Eye (tissue), 1 donor: ENCODE data around the gene SPATS2L.

ENCODE experiments used
- DNase-seq: peaks from one replicate; pipeline ENCODE4 v3.0.0-alpha.2; 2015

SPATS2L gene

DNA sequence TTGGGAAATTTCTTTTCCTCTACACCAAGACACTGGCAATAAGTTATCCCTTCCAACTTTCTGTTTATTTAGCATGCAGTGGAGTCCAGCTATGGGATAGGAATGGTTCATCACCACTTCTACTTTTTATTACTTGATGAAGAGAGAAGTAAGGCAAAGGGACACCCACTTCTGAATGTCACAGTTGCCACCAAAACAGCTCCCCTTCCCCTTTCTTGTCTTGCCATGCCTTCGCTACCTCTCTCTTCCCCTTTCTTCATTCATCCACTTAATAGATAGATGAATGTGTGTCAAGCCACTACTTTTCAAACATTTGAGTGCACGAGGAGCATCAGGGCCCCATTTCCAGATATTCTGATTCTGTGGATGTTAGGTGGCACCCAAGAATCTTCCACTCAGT lies 143.8 kb downstream of the SPATS2L start:
- no peak for DNase-seq

DNA sequence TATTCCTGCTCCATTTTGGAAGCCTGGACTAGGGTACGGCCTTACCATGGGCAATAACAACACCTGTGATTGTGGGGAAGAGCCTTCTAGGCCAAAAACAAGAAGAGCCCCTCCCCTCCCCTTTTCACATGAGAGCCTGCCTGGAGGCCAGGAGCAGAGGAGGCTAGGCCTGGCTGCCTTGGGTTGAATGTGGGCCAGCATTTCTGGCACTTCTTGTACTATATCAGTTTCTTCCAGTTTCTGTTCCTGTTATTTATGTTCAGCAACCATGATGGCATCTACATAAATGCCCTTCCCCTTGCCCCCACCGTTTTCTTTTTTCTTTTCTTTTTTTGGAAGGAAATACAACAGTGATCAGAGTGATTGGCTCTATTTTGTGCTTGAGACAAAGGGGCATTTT lies 145.0 kb downstream of the SPATS2L start:
- no peak for DNase-seq

- no peak for DNase-seq
Observed at GRCh38 chr2:200452377-200452776, 145.9 kb downstream of the SPATS2L start.

DNA sequence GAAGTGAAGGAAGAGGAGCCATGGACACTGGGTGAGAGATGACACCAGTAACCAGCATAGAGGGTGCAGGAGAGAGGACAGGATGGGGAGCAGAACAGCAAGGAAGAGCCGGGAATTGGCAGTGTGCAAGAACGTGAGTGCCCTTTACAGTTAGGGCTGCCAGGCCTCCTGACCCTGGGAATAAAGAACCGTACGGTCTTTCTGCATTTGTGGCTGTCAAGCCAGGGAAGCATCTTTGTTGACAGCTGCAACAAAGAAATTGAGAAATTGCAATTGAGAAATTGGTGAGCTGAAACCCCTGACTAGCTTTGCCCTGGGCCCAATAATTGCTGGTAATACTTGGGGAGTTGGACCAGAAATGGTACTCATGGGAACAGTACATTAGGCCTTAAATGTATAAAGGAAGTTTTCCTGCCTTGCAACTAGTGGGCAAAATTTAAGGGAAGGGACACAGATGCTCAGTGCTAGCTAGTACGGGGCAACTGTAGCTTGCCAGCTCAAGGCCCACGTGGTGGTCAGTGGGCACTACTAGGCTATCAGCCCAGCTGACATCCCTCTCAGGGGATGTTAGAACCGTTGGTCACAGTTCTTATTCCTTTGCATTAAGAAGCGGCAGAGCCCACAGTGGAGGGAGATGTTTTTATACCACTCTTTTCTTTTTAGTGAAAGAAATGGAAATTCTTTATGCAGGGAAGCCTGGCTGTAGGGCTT lies 146.8 kb downstream of the SPATS2L start:
- no peak for DNase-seq

- no peak for DNase-seq
Observed at GRCh38 chr2:200453853-200454534, 147.5 kb downstream of the SPATS2L start.

DNA sequence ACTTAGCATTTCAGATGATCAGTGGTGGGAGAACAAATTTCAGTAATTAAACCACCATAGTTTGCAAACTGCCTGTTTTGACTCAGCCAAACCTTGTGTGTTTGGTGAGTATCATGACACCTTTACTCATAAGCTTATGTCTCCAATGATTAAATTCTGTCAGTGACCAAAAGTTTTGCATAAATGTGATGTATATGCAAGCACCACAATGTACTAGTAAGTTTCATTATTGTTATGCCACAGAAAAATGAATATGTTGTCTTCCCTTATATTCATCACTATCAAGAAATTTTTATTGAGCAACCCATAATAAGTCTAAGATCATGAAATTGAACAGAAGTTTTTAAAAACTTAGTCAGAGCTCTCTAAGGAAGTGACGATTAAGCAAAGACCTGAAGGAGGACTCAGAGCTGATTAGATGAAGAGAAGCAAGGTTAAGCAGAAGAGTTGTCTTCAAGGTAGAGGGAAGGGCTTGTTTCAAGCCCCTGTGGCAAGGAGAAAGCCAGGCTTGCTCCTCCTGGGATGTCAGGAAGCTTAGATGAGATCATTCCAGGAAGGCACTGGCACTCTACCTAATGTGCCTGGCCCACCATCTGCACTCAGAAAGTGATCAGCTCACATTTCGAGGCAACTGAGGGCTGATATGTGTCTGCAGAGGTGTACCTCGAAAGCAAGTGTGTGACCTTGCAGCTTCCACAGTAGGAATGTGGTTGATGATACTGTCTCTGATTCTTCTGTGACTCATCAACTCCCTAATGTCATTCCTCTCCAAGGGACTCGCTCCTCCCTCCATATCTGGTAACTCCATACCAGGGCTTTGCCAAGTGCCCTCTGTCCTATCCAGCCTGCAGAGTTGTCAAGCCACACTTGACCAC lies 148.7 kb downstream of the SPATS2L start:
- DNase-seq: no peak

DNA sequence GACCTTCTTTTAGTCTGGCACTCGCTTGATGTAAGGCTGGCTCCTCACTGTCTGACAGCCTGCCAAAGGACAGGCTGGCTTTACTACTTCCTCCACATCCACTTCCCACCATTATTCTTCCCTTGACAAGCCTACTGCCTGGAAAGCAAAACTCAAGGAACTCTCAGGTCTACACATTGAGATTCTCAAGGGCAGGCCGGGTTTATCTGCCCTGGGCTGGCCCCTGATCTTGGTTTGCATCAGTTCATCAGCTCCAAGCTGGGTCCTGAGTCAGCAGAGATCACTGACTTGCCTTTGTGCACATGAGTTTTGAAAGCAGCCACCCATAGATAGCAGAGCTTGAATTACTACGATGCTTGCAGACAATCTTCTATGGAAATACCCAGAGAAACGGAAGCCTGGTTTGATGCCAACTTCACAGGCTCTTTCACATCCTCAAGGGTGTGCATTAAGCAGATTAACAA lies 149.5 kb downstream of the SPATS2L start:
- no peak for DNase-seq

- DNase-seq: no peak
Observed at GRCh38 chr2:200456567-200456966, 150.1 kb downstream of the SPATS2L start.

GRCh38 chr2:200459101-200459500 lies 152.6 kb downstream of the SPATS2L start:
- no peak for DNase-seq

GRCh38 chr2:200461846-200462710 lies 155.6 kb downstream of the SPATS2L start:
- no peak for DNase-seq

DNA sequence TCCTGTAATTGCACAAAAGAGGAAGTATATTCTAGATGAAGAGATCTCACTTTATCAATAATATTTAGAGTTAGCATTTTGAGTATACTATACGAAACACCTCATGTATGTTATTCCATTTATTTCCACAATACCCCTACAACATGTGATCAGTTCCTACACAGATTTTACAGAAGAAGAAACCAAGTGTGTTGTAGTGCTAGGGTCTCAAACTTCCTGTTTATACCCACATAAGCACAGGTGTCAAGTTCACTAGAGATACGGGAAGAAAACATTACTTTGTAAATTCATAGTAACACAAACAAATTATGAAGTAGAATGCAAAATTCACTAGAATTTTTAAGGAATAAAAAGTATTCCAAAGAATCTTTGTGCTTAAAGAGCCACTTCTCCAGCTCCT lies 157.0 kb downstream of the SPATS2L start:
- no peak for DNase-seq

DNA sequence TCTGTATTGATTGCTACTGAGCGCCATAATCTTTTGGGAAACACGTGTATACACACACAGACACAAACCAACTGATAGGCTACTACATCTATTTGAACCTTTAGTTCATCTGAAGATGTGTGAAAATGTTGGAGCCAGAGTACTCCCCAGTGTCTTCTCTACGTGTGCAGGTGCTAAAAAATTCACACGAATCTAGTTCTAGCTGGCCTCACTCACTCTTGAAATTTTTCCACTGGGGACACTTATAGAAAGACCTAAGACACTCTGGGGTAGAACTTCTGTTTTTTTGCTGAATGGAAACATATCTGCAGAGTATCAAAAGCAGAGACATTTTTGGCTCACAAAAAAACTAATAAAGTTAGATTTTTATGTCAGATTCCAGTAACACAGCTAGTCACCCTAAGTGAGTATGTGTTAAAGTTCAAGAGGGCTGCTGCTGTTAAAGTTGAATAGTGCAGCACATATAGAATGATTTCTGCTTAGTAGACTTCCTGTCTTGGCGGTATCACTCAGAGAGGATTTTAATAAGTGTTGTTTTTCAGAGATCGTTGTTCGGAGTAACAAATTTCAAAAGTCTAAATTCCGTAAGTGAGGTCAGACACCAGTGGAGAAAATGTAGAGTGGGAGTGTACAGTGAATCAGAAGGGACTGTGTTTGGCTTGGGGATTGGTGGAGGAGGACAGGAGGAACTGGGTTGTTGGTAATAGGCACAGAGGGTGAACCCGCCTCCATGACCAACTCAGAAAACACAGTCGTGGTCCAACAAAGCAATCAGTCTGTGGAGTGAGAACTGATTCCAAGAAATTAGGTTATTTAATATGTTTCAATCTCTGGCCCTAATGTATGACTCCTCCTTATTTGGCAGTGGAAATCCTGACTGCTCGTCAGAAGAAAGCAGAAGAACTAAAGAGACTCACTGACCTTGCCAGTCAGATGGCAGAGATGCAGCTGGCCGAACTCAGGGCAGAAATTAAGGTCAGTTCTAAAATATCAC lies 160.2 kb downstream of the SPATS2L start:
- no peak for DNase-seq

DNA sequence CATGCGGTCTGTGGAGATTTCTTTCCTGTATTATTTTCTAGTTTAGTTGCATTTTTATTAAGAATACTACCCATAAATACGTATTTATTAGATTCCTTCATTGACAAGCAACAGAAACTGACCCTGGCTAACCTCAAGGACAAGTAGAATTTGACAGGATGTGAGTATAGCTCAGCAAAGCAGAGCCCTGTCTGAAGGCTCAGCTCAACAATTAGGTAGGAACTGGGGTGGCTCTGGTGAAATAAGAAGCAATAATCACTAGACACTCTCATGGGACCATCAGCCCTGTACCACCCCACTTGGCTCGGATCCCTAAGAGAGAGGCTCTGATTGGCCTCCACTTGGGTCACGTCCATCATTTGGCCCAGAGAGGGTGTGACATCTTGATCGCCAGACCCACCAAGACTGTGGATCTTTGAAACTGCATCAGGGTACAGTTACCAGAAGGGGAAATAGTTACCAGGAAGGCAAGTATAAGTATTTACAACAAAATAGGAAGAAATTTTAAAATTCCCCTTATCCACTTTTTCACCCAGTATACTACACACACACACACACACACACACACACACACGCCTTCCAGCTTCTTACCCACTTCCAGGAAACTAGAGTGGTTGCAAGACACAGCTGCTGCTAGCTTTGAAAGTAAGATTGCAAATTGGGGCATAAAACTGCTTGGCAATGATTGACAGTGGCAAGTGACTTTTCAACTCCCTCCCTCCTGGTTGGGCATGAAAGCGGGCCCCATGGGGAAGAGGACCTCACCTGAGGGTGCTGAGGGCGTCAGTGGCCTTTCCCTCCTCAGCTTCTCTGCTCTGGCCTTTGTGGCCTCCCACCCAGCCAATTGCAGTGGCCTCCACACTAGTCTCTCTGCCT lies 161.6 kb downstream of the SPATS2L start:
- no peak for DNase-seq

- DNase-seq: no peak
Observed at GRCh38 chr2:200469708-200470211, 163.3 kb downstream of the SPATS2L start.

- DNase-seq: peak; percentile 86
Observed at GRCh38 chr2:200470230-200470629, 163.7 kb downstream of the SPATS2L start.

DNA sequence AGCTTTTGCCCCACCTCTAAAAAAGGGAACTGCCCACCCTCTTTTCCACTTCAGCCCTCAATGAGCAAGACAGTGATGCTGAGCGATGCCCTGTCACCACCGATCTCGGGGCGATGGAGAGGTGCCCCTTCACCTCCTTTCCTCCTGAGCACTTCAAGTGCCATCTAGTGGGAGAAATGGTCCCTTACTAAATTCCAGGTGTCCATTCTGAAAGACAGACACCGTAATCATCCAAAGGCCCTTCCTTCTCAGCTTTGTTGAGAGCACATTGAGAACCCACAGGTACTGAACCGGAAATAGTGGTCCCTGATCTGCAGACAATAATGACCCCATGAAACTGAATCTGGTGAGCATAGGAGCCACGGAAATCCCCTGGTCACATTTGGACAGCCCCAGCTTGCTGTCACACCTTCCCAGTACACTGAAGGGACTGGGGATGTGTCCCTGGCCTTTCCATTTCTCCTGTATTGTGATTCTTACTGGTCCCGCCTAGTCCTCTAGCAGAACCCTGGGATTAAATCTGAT lies 164.9 kb downstream of the SPATS2L start:
- DNase-seq: peak; percentile 67

DNA sequence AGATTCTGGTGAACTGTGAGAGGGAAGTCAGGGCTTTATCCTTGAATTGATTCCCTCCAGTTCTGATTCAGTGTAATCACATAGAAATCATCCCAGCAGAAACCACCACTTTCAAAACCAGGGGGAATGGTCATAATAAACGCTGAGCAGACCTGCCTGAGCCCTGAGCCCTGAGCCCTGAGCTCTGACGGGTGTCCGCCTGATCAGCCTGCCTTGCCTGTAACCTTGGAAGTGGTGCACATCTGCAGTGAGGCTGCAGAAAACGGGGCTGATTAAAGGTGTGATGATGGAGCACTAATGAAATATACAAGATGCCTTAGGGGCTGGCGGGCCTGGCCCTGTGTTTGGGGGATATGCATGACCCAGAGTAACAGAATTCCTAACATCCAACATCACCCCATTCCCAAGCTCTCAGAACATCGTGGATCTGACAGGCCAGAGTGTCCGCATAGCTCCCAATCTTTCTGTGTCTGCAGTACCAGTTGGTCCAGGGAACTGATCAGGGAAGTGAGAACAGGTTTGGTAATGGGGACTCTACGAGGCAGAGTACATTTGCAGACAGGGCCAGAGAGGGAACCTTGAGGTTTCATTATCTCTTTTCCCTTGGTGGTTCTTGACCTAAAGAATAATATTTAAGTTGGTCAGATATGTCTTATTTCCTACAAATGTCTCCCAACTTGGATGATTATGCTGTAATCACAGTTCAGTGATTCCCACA lies 165.6 kb downstream of the SPATS2L start:
- no peak for DNase-seq

DNA sequence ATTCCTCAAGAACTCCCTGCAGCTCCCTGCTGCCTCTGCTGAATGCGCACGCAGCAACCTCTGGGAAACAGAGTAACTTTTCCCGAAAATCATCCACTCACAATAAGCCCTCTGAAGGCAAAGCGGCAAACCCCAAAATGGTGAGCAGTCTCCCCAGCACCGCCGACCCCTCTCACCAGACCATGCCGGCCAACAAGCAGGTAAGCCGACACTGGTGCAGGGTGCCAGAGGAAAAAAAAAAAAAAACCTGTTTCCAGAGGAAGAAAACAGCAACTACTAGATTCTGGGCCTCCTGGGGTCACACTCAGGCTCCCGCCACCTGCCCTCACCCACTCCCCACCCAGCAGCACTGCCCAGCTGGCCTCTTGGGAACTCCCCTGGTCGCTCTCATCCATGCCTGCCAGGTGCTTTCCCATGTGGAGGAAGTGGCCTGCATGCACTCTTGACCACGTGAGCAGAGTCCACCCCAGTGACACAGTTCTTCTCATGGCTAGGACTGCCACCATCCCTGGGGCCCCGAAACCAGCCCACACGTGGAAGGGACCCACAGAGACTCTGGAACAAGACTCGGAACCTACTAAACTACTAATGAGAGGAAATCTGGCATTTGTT lies 166.5 kb downstream of the SPATS2L start:
- no peak for DNase-seq

GRCh38 chr2:200475795-200476194 lies 169.3 kb downstream of the SPATS2L start:
- DNase-seq: no peak
